K562 (cell line): ENCODE results near the gene TMEM187. TPM values are rescaled to one million over a fixed set of nuclear protein-coding genes. Genes with fewer than 3 reads are reported as not detected.

ENCODE experiments used
- ATAC-seq: fragments of 200-7000 bp; cut with Tn5 transposase; 3 replicates; pipeline ENCODE4 v1.9.1; 2020; ENCODE audit warnings: moderate library complexity
- BruUV-seq: library from RNA; stranded (reverse); fragments of 400-500 nt; replicated peaks from 2 replicates; lab custom pipeline; 2021; lab: Mats Ljungman, UMichigan
- CTCF ChIA-PET: fragments of 300-600 bp; formaldehyde crosslinking; extraction: SDS; loops from one replicate; lab custom pipeline; 2021; ENCODE audit warnings: low intra/inter-chr PET ratio; lab: Yijun Ruan, JAX
- POLR2A ChIA-PET: fragments of 300-600, 350-650 bp; sonication (Branson Sonifier 250); formaldehyde crosslinking; extraction: SDS; loops from one replicate; lab custom pipeline; 2021; ENCODE audit warnings: antibody characterized with exemption, inconsistent platforms; lab: Yijun Ruan, JAX
- DNase-seq, 4 experiments: peaks; one replicate each; pipeline versions ENCODE4 v3.0.0 to v3.0.0-alpha.2; 2011 to 2018; ENCODE audit warnings: low spot score in 3 of 4, mixed read lengths in 3 of 4; ENCODE audit errors: extremely low read depth in 1 of 4
- FAIRE-seq: peaks from 2 replicates; lab custom pipeline; 2011; peaks lifted over from hg19 to GRCh38; lab: Jason Lieb, UNC
- H2AFZ ChIP-seq: 2 replicates; pipeline ENCODE4 v1.6.0; 2011; ENCODE audit warnings: low read depth, low read length, control low read depth, inconsistent platforms
- H3K27ac ChIP-seq: fragments of 200-600 bp; 3 replicates; pipeline ENCODE4 v1.8.0; 2011; ENCODE audit warnings: low read depth, mild to moderate bottlenecking, control low read depth, inconsistent platforms, low read length, moderate library complexity, mixed read lengths; ENCODE audit errors: extremely low read depth
- H3K27me3 ChIP-seq, 2 experiments: fragments of 300-600 bp in 1 of 2; 2 replicates in 1 of 2; 3 replicates in 1 of 2; pipeline versions ENCODE4 v1.6.0 to v1.8.0; 2011; ENCODE audit warnings: inconsistent platforms in 2 of 2, low read length in 2 of 2, mild to moderate bottlenecking in 1 of 2, mixed read lengths in 1 of 2, moderate library complexity in 1 of 2; ENCODE audit not compliant: control insufficient read depth in 2 of 2, insufficient read depth in 2 of 2
- H3K36me3 ChIP-seq: fragments of 300-600 bp; 3 replicates; pipeline ENCODE4 v1.8.0; 2011; ENCODE audit warnings: mild to moderate bottlenecking, low read length, inconsistent platforms; ENCODE audit not compliant: control insufficient read depth, insufficient read depth
- H3K4me1 ChIP-seq, 2 experiments: fragments of 200-600 bp in 1 of 2; replicated peaks in 1 of 2; 2 replicates in 1 of 2; 3 replicates in 1 of 2; pipeline versions ENCODE4 v1.5.1 to v1.8.0; 2011; ENCODE audit warnings: inconsistent platforms in 2 of 2, low read length in 2 of 2, mild to moderate bottlenecking in 1 of 2, mixed read lengths in 1 of 2, moderate library complexity in 1 of 2; ENCODE audit not compliant: control insufficient read depth in 2 of 2, insufficient read depth in 2 of 2
- H3K4me2 ChIP-seq: 2 replicates; pipeline ENCODE4 v1.6.1; 2011; ENCODE audit warnings: low read length, control low read depth, inconsistent platforms, mixed read lengths; ENCODE audit not compliant: insufficient read depth
- H3K4me3 ChIP-seq: fragments of 200-600 bp; sonication (generic), shearing (Covaris generic); 2 replicates; pipeline ENCODE4 v1.5.1; 2016; ENCODE audit warnings: control low read depth, inconsistent platforms
- H3K79me2 ChIP-seq: fragments of 200-600 bp; 3 replicates; pipeline ENCODE4 v1.8.0; 2011; ENCODE audit warnings: low read length, inconsistent platforms; ENCODE audit not compliant: control insufficient read depth, insufficient read depth
- H3K9ac ChIP-seq, 2 experiments: 2 replicates each; pipeline versions ENCODE4 v1.6.0 to v1.6.1; 2011; ENCODE audit warnings: low read depth in 2 of 2, low read length in 2 of 2, control low read depth in 1 of 2, inconsistent platforms in 1 of 2, mild to moderate bottlenecking in 1 of 2, mixed read lengths in 1 of 2; ENCODE audit not compliant: insufficient read depth in 1 of 2
- H3K9me1 ChIP-seq: one replicate; pipeline ENCODE4 v1.6.0; 2011; ENCODE audit warnings: inconsistent platforms, mild to moderate bottlenecking, low read length, moderate library complexity; ENCODE audit not compliant: control insufficient read depth, insufficient read depth
- H3K9me3 ChIP-seq: replicated peaks from 2 replicates; pipeline ENCODE4 v1.5.1; 2011; ENCODE audit warnings: low read depth, low read length, inconsistent platforms; ENCODE audit not compliant: control insufficient read depth, insufficient read depth
- H4K20me1 ChIP-seq: replicated peaks from 2 replicates; pipeline ENCODE4 v1.6.1; 2011; ENCODE audit warnings: low read length, inconsistent platforms, mixed read lengths; ENCODE audit not compliant: control insufficient read depth, insufficient read depth
- CBX8 ChIP-seq: fragments of 200-600 bp; sonication (generic); IDR thresholded peaks from 2 replicates; pipeline ENCODE4 v1.6.1; 2012; ENCODE audit warnings: borderline replicate concordance, mixed run types, low read depth, mild to moderate bottlenecking, moderate library complexity, mixed read lengths, low read length, control low read depth, inconsistent platforms; ENCODE audit not compliant: poor library complexity, severe bottlenecking; ENCODE audit errors: extremely low read depth
- WGBS: fragments of 100-300 bp; shearing (Covaris generic); methylation state at CpG from one replicate; pipeline ENCODE4 v1.1.6; 2016; ENCODE audit warnings: low coverage, mixed read lengths; ENCODE audit not compliant: insufficient coverage; ENCODE audit errors: missing lambda C conversion rate; 5-methylcytosine and 5-hydroxymethylcytosine counted together
- in situ Hi-C: fragments of 300-500 bp; cut with MboI; formaldehyde crosslinking; loops from 4 replicates; pipeline ENCODE4 v1.15.0; 2018; ENCODE audit warnings: inconsistent platforms, mixed read lengths
- intact Hi-C: fragments of 100-400 bp; cut with micrococcal nuclease; formaldehyde crosslinking; loops from 2 replicates; pipeline ENCODE4 v1.14.2; 2022
- polyA plus RNA-seq, 8 experiments: library from polyadenylated mRNA; depleted of rRNA in 4 of 8; stranded (reverse) in 5 of 8; unstranded in 3 of 8; fragments of >200 nt; fragmentation: Nextera tagmentation in 2 of 8; fragmentation: Illumina TruSeq in 1 of 8; extraction: Ambion mirVana in 2 of 8; extraction: Trizol in 1 of 8; gene quantifications; 2 replicates each; pipeline versions ENCODE4 v1.2.1 to v1.2.3, GENCODE V29; 2011 to 2014; ENCODE audit warnings: inconsistent platforms in 1 of 8, missing spikeins in 1 of 8
- total RNA-seq, 7 experiments: library from RNA; depleted of rRNA in 6 of 7; stranded (reverse); fragments of >200 nt in 6 of 7; fragmentation: Illumina TruSeq in 2 of 7; extraction: Trizol in 2 of 7; gene quantifications; 2 replicates each; pipeline versions ENCODE4 v1.2.1 to v1.2.3, GENCODE V29; 2011 to 2021; ENCODE audit warnings: low replicate concordance in 1 of 7
- TF ChIP-seq, protein P1 (sequence below): sonication (generic); formaldehyde crosslinking; IDR thresholded peaks from 2 replicates; pipeline ENCODE4 v1.8.1; 2023; ENCODE audit warnings: mild to moderate bottlenecking, missing genetic modification reagents

TMEM187 gene
- total and polyA plus RNA-seq, 9 of the 15 experiments (the other 6 are each of a cell fraction or from before 2014, with no cell fraction given), result 0.13 to 6.4 (median 1.6) TPM

DNA sequence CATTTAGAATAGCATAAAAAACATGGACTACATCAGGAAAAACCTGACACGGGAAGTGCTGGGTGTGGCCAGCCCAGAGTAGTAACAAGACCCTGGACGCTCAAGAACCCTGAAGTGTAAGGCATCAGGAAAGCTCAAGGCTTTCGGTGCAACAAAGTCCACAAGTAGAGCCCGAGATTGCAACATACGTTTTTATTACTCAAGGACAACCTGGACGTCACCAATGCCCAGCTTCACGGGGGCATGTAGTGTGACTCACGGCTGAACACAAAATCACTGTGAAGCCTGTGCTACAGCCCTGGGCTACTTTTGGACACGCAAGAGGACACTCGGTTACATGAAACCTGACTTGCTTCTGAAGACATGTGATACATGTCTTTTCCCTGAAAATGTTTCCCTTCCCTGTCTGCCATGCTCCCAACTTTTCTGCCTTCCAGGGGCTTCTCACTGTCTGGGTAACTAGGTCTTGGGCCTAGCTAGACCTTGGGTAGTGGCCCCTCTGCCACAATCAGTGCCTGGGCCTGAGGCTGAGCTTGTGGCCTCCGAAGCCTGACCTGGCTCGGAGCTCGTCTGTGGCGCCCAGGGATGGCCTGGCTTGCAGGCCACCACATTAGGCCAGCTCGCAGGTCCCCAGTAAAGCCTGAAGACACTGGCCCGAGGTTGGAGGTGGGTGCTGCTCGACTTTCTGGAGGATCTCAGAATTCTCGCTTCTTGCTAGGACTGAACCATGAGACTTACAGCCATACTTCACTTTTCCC lies 38.0 kb downstream of the TMEM187 start:
- H3K79me2 ChIP-seq, result peaks cover 5% of the 10 kb centered on the region; the same call in 2 of the 3 replicates
- in situ Hi-C loops, result no loop called here
- peaks cover 0 to 42% of the 10 kb centered on the region in 2 experiments; a peak in 2 of 5 replicates for H3K4me1 ChIP-seq
- DNase-seq (no peak), FAIRE-seq (no peak), ATAC-seq (no peak)
- 92% methylated on average over 18 of the region's 18 CpGs for WGBS
- POLR2A ChIA-PET, result interaction anchor here (0.7 to 2.0 kb wide), 4 partner anchors 8 to 18 kb away, joined by 3 to 11 read pairs (median 7); partner anchors contain the start of gene IRAK1
- H3K27ac ChIP-seq, result no peak overlapping the region
- peak overlapping the region in 1 of 2 experiments; percentile 71; a peak in 1 of 4 replicates for H3K9ac ChIP-seq
- H2AFZ ChIP-seq, result no peak overlapping the region
- intact Hi-C loops, result no loop called here
- H4K20me1 ChIP-seq, result no peaks in the 10 kb centered on the region; the same call in 1 of the 2 replicates
- H3K4me3 ChIP-seq, result no peak overlapping the region
- no peak overlapping the region for H3K4me2 ChIP-seq
- no peaks in the 10 kb centered on the region for H3K9me3 ChIP-seq
- TSS peak; percentile 71 for BruUV-seq
- H3K27me3 ChIP-seq, result no peaks in the 10 kb centered on the region
- H3K36me3 ChIP-seq, result peaks cover 76% of the 10 kb centered on the region; the same call in 2 of the 3 replicates
- CTCF ChIA-PET, result no interaction called here
- no peak for TF ChIP-seq CBX8
- TF ChIP-seq, protein P1, sequence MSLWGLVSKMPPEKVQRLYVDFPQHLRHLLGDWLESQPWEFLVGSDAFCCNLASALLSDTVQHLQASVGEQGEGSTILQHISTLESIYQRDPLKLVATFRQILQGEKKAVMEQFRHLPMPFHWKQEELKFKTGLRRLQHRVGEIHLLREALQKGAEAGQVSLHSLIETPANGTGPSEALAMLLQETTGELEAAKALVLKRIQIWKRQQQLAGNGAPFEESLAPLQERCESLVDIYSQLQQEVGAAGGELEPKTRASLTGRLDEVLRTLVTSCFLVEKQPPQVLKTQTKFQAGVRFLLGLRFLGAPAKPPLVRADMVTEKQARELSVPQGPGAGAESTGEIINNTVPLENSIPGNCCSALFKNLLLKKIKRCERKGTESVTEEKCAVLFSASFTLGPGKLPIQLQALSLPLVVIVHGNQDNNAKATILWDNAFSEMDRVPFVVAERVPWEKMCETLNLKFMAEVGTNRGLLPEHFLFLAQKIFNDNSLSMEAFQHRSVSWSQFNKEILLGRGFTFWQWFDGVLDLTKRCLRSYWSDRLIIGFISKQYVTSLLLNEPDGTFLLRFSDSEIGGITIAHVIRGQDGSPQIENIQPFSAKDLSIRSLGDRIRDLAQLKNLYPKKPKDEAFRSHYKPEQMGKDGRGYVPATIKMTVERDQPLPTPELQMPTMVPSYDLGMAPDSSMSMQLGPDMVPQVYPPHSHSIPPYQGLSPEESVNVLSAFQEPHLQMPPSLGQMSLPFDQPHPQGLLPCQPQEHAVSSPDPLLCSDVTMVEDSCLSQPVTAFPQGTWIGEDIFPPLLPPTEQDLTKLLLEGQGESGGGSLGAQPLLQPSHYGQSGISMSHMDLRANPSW (CRISPR knock-in tag), result no peak
- no peaks in the 10 kb centered on the region for H3K9me1 ChIP-seq
